ENCODE data around the gene ARHGAP11A.
A peak's percentile ranks its signal among the peaks of the same experiment; 100 is the strongest.

ARHGAP11A gene

DNA sequence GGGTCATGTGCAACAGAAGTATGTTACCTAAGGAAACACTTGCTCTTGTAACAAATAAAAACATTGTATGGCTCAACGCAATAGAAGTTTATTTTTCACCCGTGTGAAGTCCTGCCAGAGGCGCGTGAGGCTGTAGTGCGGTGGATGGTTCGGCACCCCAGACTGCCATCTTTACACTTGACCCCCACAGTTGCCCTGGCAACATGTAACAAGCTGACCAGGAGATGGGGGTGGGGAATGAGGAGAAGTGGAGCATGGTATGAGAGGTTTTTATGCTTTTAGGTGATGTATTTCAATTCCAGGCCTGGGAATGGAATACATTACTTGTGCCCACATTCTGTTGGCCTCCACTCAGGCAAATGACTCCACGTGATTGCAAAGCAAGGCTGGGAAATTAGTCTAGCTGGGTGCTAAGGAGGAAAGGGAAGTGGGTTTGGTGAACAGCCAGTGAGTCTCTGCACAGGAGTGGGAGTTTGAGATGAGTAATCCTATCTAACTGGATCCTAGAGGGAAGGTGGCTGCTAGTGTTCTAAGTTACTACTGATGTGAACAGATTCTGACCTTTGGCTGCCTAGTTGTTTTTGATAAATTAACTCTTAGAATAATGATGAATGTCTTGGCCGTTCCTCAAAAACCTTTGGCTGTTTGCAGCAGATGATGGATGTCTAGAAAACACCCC is 68.7 kb downstream of the ARHGAP11A start:
- peak; percentile 95 for DNase-seq (ENCODE audit: low spot score)
- FAIRE-seq, result peak; percentile 98

DNA sequence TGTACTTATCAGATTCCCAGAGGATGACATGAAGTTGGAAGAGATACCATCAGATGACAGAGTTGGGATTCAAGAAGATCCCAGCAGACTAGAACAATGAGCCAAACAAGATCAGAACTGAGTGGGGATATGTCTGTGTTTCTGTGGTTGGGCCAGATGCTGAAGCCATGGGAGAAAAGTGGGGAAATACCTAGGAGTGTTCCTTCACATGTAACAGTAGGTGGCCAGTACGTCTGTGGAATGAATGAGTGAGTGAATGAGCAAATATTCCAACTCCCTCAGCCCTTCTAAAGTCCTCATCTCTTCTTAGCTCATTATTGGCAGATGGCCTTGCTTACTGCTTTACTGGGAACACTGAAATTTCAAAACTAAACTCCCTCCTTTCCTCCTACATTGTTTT is 70.3 kb downstream of the ARHGAP11A start:
- FAIRE-seq, result no peak

DNA sequence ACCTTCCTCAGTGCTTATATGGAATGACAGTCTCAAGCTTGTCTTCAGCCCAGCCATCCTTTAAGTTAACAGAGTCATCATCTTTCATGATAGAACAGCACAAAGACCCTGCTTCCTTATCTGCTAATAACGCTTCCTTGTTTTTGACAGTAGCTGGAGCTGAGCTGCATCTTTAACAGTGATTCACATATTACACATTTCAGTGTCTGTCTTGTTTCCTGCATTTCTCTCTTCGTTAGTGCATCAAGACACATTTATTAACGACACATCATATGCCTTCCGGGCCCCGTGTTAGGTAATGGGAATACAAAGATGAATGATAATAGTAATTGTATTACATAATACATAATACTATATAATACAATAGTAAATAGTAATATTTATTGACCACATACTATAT is 72.3 kb downstream of the ARHGAP11A start:
- peak; percentile 82 for DNase-seq (ENCODE audit: low spot score)
- no peak for FAIRE-seq

More for the DNA sequence above, 70.3 kb downstream of the ARHGAP11A start:
- DNase-seq (ENCODE audit: low spot score), result peak; percentile 38

DNA sequence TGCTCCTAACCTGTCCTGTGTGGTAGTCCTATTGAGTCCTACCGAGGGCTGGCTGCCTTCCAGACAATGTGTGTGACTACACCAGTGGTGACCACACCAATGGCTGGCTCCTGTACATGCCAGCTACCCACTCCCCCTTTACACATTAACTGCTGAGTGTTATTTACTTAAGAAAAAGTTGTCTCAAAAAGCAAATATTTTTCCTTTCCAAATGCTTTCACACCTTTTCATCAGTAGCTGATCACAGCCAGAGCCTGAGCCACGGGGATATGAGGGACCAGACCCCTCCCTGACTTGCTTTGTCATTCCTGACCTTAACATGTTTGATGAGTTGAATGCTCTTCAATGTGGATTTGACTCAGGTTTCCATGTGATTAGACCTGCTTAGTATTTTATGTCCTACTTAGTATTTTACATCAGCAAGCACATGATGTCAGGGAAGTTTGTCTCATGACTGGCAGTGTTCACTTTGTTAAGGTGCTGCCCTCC is 72.9 kb downstream of the ARHGAP11A start:
- DNase-seq (ENCODE audit: low spot score) (peak; percentile 98), FAIRE-seq (peak; percentile 95)

Measured in RCC 7860 (cell line).